Epithelial cell of proximal tubule (primary cell): Measurements from ENCODE around the gene CSF2. TPM values are rescaled to one million over a fixed set of nuclear protein-coding genes. Genes with fewer than 3 reads are reported as not detected.

Experiments
- DNase-seq: peaks from one replicate; pipeline ENCODE4 v3.0.0-alpha.2; 2011; ENCODE audit warnings: low read depth
- H3K4me3 ChIP-seq: 2 replicates; pipeline ENCODE4 v1.5.1; 2011; ENCODE audit warnings: low read depth, mild to moderate bottlenecking, low read length
- total RNA-seq: library from RNA; depleted of rRNA; stranded (reverse); fragments of >200 nt; gene quantifications from 2 replicates; pipeline ENCODE4 v1.2.3, GENCODE V29; 2015
- TF ChIP-seq, protein P1 (sequence below): conservative IDR thresholded peaks from 2 replicates; pipeline ENCODE4 v1.5.1; 2012; ENCODE audit warnings: low read depth, mild to moderate bottlenecking, low read length

The CSF2 gene
- total RNA-seq, 1 donor from 2014 or later, result 19.6 TPM

DNA sequence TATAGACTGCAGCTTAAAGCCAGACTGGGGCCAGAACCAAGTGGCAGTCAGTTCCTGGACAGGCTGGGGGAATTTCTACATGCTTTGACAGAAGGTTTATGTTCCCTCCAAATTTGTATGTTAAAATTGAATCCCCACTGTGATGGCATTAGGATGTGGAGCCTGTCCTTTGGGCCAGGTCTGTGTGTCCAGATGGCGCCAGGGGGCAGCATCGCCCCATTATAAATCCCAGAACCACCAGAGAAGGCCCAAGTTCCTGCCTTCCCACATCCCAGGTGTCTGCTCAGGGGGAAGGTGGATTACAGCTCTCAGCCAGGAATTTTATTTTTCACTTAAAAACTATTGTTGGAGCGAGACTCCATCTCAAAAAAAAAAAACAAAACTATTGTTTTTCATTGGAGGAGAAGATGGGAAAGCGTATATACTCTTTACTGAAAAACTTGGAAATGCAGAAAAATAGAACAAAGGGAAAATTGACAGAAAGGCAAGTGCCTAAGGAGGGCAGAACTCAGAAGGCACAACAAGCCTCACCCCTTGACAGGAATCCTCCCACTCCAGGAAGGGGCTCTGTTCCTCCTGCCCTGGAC lies 8.1 kb upstream of the CSF2 start:
- no peak for DNase-seq
- no peak overlapping the region for H3K4me3 ChIP-seq
- TF ChIP-seq, protein P1, sequence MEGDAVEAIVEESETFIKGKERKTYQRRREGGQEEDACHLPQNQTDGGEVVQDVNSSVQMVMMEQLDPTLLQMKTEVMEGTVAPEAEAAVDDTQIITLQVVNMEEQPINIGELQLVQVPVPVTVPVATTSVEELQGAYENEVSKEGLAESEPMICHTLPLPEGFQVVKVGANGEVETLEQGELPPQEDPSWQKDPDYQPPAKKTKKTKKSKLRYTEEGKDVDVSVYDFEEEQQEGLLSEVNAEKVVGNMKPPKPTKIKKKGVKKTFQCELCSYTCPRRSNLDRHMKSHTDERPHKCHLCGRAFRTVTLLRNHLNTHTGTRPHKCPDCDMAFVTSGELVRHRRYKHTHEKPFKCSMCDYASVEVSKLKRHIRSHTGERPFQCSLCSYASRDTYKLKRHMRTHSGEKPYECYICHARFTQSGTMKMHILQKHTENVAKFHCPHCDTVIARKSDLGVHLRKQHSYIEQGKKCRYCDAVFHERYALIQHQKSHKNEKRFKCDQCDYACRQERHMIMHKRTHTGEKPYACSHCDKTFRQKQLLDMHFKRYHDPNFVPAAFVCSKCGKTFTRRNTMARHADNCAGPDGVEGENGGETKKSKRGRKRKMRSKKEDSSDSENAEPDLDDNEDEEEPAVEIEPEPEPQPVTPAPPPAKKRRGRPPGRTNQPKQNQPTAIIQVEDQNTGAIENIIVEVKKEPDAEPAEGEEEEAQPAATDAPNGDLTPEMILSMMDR, result peak; percentile 76

- DNase-seq, result no peak
- TF ChIP-seq, protein P1, result no peak
- H3K4me3 ChIP-seq, result no peak overlapping the region
Observed at GRCh38 chr5:132065951-132066701, 7.5 kb upstream of the CSF2 start.

DNA sequence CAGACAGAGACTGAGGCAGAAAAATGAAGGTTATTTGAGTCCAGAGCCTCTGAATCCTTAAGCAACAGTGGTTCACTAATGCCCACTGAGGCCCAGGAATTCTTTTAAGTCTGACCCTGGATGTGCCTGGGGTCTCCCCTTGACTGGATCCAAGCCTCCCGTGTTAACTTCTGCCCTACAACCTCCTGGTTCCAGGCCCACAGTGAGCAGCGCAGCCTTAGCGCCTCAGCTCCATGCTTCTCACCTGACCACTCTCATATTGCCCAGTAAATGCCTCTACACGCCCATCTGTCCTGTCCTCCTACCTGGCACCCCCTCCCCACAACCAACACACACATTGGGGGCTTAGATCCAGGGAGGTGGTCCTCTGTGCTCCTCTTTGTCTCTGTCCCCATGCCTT lies 6.7 kb upstream of the CSF2 start:
- no peak overlapping the region for H3K4me3 ChIP-seq
- no peak for DNase-seq
- TF ChIP-seq, protein P1, result no peak

GRCh38 chr5:132067451-132067850 lies 6.1 kb upstream of the CSF2 start:
- H3K4me3 ChIP-seq, result no peak overlapping the region
- no peak for DNase-seq
- TF ChIP-seq, protein P1, result no peak

- DNase-seq, result no peak
- no peak overlapping the region for H3K4me3 ChIP-seq
- TF ChIP-seq, protein P1, result no peak
Observed at GRCh38 chr5:132067941-132068808, 5.4 kb upstream of the CSF2 start.

GRCh38 chr5:132069561-132069960 lies 4.0 kb upstream of the CSF2 start:
- DNase-seq, result no peak
- TF ChIP-seq, protein P1, result no peak
- no peak overlapping the region for H3K4me3 ChIP-seq
